Fibroblast of lung (primary cell): Measurements from ENCODE around the gene SLC13A3. TPM values are rescaled to one million over a fixed set of nuclear protein-coding genes. Genes with fewer than 3 reads are reported as not detected.
A peak's percentile ranks its signal among the peaks of the same experiment; 100 is the strongest.

Experiments used
- DNase-seq, 2 donors: peaks; one replicate each; pipeline versions ENCODE4 v3.0.0 to v3.0.0-alpha.2; 2010; ENCODE audit warnings: low read depth in 2 of 2
- H2AFZ ChIP-seq: 2 replicates; pipeline ENCODE4 v1.5.1; 2012; ENCODE audit warnings: low read length, control low read depth, inconsistent platforms
- H3K27ac ChIP-seq: 2 replicates; pipeline ENCODE4 v1.5.1; 2011; ENCODE audit warnings: low read length, control low read depth; ENCODE audit not compliant: insufficient read depth
- H3K27me3 ChIP-seq: 2 replicates; pipeline ENCODE4 v1.5.1; 2011; ENCODE audit warnings: mild to moderate bottlenecking, low read length; ENCODE audit not compliant: control insufficient read depth, insufficient read depth
- H3K36me3 ChIP-seq: 2 replicates; pipeline ENCODE4 v1.5.1; 2011; ENCODE audit warnings: low read length; ENCODE audit not compliant: control insufficient read depth, insufficient read depth
- H3K4me1 ChIP-seq: 2 replicates; pipeline ENCODE4 v1.5.1; 2011; ENCODE audit warnings: low read length; ENCODE audit not compliant: control insufficient read depth, insufficient read depth; ENCODE audit errors: extremely low read depth
- H3K4me2 ChIP-seq: 2 replicates; pipeline ENCODE4 v1.5.1; 2011; ENCODE audit warnings: low read length, control low read depth; ENCODE audit not compliant: insufficient read depth; ENCODE audit errors: extremely low read depth
- H3K4me3 ChIP-seq, 4 experiments: fragments of 200-600 bp in 1 of 4; sonication (generic) in 1 of 4; replicated peaks in 1 of 4; 2 replicates each; pipeline ENCODE4 v1.5.1; 2011 to 2016; ENCODE audit warnings: low read length in 4 of 4, low read depth in 3 of 4, mild to moderate bottlenecking in 3 of 4, control low read depth in 2 of 4, inconsistent platforms in 1 of 4, mixed read lengths in 1 of 4; ENCODE audit not compliant: insufficient read depth in 1 of 4; ENCODE audit errors: control extremely low read depth in 1 of 4
- H3K79me2 ChIP-seq: 2 replicates; pipeline ENCODE4 v1.5.1; 2012; ENCODE audit warnings: mild to moderate bottlenecking, low read length, inconsistent platforms; ENCODE audit not compliant: control insufficient read depth, insufficient read depth
- H3K9ac ChIP-seq: 2 replicates; pipeline ENCODE4 v1.5.1; 2011; ENCODE audit warnings: mild to moderate bottlenecking, low read length, control low read depth; ENCODE audit not compliant: insufficient read depth
- H3K9me3 ChIP-seq: 2 replicates; pipeline ENCODE4 v1.5.1; 2012; ENCODE audit warnings: low read depth, low read length; ENCODE audit not compliant: control insufficient read depth, insufficient read depth
- H4K20me1 ChIP-seq: 2 replicates; pipeline ENCODE4 v1.5.1; 2011; ENCODE audit warnings: low read length; ENCODE audit not compliant: control insufficient read depth, insufficient read depth; ENCODE audit errors: extremely low read depth
- CTCF ChIP-seq, 2 donors: IDR thresholded peaks in 1 of 2; conservative IDR thresholded peaks in 1 of 2; 1 replicate in 1 of 2; 2 replicates in 1 of 2; pipeline ENCODE4 v1.5.1; 2011 to 2012; ENCODE audit warnings: low read length in 2 of 2, control low read depth in 1 of 2, inconsistent platforms in 1 of 2, low read depth in 1 of 2, mild to moderate bottlenecking in 1 of 2
- EZH2 ChIP-seq: IDR thresholded peaks from 2 replicates; pipeline ENCODE4 v1.5.1; 2012; ENCODE audit warnings: low read length, control low read depth, mild to moderate bottlenecking; ENCODE audit errors: missing control alignments
- polyA plus RNA-seq, 2 donors: library from polyadenylated mRNA; depleted of rRNA in 1 of 2; stranded (reverse) in 1 of 2; unstranded in 1 of 2; fragments of >200 nt; gene quantifications; 2 replicates each; pipeline ENCODE4 v1.2.1, GENCODE V29; 2011 to 2012; ENCODE audit warnings: missing spikeins in 1 of 2
- total RNA-seq: library from RNA; depleted of rRNA; stranded (reverse); fragments of >200 nt; gene quantifications from 2 replicates; pipeline ENCODE4 v1.2.1, GENCODE V29; 2014

The SLC13A3 gene
- total and polyA plus RNA-seq, 2 donors (not counting 1 experiment from before 2014, with no cell fraction given): 2.2 to 5.6 TPM

GRCh38 chr20:46622165-46622564, 29.1 kb downstream of the SLC13A3 start:
- TF ChIP-seq CTCF (conservative IDR thresholded peaks at IDR 0.05 in 1 of 2, IDR thresholded peaks at IDR 0.05 in 1 of 2; ENCODE audit: low read depth in 1 of 2, low read length in 2 of 2): no peak
- no peak for TF ChIP-seq EZH2
- H3K4me2 ChIP-seq: no peak overlapping the region
- no peaks in the 10 kb centered on the region for H3K4me1 ChIP-seq
- no peak overlapping the region for H3K27ac ChIP-seq
- H3K79me2 ChIP-seq: no peaks in the 10 kb centered on the region
- H3K9ac ChIP-seq: no peak overlapping the region
- H3K4me3 ChIP-seq: no peak overlapping the region
- H3K27me3 ChIP-seq: no peaks in the 10 kb centered on the region
- H4K20me1 ChIP-seq: no peaks in the 10 kb centered on the region
- DNase-seq: peak in 1 of 2 donors; percentile 8
- H3K36me3 ChIP-seq: no peaks in the 10 kb centered on the region
- H3K9me3 ChIP-seq: no peaks in the 10 kb centered on the region
- H2AFZ ChIP-seq: no peak overlapping the region

- Histone ChIP-seq H4K20me1 (no peaks in the 10 kb centered on the region), H2AFZ (no peak overlapping the region), H3K79me2 (no peaks in the 10 kb centered on the region), H3K27ac (no peak overlapping the region), H3K4me2 (no peak overlapping the region), H3K4me3 (no peak overlapping the region), H3K36me3 (no peaks in the 10 kb centered on the region), H3K9ac (no peak overlapping the region), H3K27me3 (no peaks in the 10 kb centered on the region), H3K4me1 (no peaks in the 10 kb centered on the region), H3K9me3 (no peaks in the 10 kb centered on the region)
- peak; percentile 35 to 83 for DNase-seq
- no peak for TF ChIP-seq EZH2
- TF ChIP-seq CTCF (conservative IDR thresholded peaks at IDR 0.05 in 1 of 2, IDR thresholded peaks at IDR 0.05 in 1 of 2; ENCODE audit: low read depth in 1 of 2, low read length in 2 of 2): no peak
Observed at GRCh38 chr20:46621492-46621891, 29.8 kb downstream of the SLC13A3 start.

DNA sequence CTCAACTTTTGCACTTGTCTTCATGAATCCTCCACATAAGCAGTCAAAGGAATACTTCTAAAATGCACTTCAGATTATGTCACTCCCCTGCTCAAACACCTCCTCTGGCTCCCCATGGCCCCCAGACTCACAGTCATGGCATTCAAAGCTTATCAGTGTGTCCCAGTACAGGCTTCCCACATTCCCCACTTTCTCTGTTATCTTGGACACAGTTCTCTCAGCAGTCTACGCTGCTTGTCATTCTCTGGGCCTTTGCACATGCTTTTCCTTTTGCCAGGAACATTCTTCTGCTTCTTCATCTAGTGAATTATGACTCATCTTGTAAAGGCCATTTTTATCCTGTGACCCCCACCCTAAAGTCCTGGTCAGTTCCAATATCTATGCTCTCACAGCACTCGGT, 31.8 kb downstream of the SLC13A3 start:
- Histone ChIP-seq H4K20me1 (no peaks in the 10 kb centered on the region), H3K4me1 (no peaks in the 10 kb centered on the region), H3K4me2 (no peak overlapping the region), H3K4me3 (no peak overlapping the region), H3K9me3 (no peaks in the 10 kb centered on the region), H3K27ac (no peak overlapping the region), H3K36me3 (no peaks in the 10 kb centered on the region), H3K27me3 (no peaks in the 10 kb centered on the region), H2AFZ (no peak overlapping the region), H3K9ac (no peak overlapping the region), H3K79me2 (no peaks in the 10 kb centered on the region)
- no peak for TF ChIP-seq EZH2
- no peak for TF ChIP-seq CTCF (conservative IDR thresholded peaks at IDR 0.05 in 1 of 2, IDR thresholded peaks at IDR 0.05 in 1 of 2; ENCODE audit: low read depth in 1 of 2, low read length in 2 of 2)
- no peak for DNase-seq
